ENCODE data around the gene LRP3.
"Not testable (repeated sequence)": the region's sequence is repeated elsewhere in the genome, so short reads cannot be mapped to it uniquely, and the experiment has no call there.

Gene LRP3

DNA sequence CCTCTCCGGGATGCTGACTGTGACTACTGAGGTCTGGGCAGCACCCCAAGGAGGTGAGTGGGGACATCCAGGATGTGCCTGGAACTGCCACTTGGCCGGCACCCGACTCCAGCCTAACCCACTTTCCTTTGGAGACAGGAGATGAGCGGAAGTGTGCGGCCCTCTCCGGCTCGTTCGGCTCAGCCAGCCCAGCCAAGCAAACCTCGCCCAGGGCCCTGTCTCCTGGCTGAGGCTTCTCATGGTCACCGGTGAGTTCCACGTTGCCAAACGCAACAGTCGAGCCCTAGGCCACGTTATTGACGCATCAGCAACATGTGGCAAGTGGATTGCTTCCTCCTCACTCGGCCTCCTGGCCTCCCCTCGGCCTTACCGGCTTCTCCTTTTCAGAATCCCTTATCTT is 26.0 kb downstream of the LRP3 start:
- DNase-seq: no peak

DNA sequence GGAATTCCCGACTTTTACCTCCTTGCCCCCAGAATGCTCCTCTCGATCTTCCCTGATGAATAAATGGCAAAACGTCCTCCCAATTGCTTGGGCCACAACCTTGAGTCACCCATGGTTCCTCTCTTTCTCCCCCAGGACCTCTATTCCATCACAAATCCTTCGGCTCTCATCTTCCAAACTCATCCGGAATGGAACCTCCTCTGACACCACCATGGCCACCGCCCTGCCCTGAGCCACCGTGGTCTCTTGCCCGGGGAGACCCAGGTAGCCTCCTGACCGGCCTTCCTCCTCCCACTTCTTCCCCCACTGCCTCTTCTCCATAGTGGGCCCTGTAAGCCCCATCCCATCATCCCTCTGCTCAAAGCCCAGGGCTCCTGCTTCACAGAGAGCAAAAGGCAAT is 26.6 kb downstream of the LRP3 start:
- DNase-seq: no peak

DNA sequence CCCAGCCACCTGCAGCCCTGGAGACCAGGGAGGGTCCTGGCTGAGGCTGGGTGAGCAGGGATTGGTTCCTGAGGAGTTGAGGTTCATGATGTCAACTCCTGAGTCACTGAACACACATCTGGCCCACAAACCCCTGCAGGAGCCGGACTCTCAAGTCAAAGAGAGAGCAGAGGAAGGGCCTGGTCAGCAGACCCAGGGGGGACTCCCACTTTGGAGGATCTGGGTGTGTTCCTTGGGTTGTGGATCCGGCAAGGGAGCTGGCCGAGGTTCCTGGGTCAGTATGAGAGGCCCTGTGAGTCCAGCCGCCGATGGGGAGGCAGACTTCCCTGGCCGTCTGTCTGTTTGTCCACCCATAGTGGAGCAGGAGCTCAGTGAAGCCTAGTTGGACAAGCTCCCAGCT is 27.5 kb downstream of the LRP3 start:
- no peak for DNase-seq

DNA sequence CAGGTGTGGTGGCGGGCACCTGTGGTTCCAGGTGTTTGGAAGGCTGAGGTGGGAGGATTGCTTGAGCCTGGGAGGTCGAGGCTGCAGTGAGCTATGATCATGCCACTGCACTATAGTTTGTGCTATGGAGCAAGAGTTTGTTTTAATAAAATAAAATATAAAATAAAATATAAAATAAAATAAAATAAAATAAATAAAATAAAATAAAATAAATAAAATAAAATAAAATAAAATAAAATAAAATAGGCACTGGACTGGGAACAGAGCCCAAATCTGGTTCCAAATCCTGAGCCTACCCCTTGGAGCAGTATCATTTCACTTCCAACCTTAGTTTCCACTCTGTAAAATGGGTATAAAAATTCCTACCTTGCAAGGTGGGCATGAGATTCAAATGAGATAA is 28.1 kb downstream of the LRP3 start:
- DNase-seq: not testable (repeated sequence)

DNA sequence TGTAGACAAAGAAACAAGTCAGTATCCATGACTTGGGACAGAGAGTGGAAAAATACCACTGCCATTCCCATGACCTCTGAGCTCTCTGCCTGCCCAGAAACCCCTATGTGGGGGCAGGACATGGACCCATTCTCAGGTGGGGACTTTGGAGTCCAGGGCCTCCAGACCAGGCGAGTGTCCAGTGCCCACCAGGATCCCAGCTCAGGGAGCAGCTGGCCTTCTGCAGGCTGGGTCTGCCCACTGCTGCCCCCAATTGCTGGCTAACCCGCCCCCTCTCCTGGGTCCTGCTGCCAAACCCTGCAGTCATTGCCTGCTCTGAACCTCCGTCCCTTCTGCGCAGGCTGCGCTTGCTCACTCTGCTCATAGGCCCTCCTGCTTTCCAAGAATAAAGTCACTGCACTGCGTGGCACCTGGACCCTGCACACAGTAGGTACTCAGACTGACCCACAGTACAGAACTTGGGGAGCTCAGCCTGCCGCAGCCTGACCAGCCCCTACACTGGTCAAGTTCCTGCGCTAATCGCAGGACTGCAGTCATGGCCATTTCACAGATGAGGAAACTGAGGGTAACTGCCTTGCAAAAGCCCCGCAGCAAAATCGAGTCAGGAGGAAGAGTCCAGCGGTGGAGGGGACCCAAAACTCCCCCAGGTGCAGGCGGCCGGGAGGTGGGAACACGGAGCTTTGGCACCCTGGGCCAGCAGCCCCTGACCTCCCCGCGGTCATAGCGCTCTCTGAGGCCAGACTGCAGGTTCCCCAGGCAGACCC is 30.7 kb downstream of the LRP3 start:
- DNase-seq: no peak

DNA sequence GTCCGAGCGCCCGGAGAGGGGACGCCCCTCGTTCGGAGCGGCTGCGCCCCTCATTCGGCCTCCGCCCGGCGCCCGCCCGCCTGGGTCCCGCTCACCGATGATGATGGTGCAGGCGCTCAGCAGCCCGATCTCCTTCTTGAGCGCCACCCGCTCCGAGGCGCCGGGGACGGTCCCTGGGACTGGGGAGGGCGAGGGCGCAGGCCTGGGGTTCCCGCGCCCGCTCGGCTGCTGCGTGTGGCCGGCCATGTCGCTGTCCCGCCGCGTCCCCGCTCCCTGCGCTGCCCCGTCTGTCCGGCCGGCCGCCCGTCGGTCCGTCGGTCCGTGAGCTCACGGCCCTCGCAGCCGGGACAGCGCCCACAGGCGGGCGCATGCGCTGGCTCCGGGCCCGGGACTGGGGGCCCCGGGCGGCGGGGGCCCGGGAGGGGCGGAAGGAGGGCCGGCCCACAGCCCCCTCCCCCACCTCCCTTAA is 31.4 kb downstream of the LRP3 start, which contains the start of gene SLC7A10:
SLC7A10 (minus strand) TSS at position 393 of the 469 bp plus-strand sequence; CDS start at position 246, 147 bp downstream.
- no peak for DNase-seq

DNA sequence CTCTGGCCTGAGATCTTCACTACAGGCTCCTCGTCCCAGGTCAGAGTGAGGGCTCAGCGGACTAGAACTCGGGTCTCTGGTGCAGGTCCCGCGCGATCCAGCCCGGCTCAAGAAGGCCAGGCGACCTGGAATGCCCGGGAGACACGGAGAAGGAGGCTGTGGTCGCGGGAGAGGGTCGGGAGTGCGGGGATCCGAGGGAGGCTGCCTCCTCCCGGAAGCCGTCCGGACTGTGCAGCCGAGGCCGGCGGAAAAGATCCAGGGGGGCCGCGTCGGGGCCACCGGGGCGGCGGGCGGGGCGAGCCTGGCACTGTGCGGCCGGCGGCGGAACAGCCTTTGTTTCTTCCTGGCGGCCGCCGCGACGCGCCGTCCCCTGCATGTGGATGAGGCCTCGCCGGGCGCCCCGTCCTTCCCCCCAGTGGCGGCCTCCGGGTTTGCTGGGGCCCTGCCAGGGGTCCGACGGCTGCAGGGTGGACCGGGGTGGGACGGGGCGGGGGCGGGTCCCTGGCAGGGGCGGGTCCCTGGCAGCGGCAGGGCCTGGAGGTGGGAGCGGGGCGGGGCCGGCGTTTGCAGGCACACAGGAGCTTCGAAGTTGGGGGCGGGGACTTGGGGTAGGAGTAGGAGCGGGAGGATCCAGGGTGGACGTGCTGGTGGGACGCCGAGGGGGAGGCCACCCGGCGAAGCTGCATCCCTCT is 32.6 kb downstream of the LRP3 start:
- no peak for DNase-seq

DNA sequence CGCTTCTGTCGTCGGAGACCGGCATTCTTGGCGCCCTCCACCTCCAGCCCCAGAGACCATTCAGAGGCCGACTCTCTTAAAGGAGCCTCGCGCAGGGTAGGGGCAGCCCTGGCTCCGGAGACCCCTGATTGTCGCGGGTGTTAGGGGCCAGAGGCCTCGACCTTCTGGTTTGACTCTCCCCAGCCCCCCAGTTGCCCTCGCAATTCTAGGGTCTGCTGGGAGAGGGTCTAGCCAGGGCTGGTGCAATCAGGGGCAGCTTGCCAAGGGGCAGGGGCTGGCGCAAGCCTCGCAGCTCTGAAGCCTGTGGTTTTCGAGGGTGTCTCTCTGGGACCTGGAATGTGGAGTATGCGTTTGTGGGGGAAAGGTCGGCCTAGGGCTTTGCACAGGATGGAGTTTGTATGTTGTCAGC is 33.1 kb downstream of the LRP3 start:
- no peak for DNase-seq

DNA sequence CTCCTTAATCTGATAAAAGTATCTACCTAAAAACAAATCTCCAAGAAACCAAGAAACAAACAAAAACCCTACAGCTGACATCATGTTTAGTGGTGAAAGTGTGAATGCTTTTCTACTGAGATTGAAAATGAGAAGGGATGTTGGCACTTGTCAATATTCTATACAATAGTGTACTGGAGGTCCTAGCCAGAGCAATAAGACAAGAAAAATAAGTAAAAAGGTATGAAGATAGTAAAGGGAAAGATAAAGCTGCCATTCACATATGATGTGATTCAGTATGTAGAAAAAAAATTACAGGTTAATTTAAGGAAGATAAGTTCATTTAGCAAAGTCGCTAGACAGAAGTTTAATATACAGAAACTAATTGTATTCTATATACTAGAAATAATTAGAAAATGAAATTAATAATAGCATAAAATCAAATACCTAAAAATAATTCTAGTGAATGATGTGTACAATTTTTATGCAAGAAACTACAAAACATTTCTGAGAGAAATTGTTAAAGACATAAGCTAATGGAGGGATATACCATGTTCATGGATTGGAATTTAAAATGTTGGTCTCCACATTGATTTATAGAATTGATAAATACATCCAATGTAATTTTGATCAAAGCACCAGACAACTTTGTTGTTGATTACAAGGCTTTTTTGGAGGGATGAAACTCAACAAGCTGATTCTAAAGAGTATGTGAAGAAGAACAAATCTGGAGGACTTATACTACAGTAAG is 33.9 kb downstream of the LRP3 start:
- no peak for DNase-seq

DNA sequence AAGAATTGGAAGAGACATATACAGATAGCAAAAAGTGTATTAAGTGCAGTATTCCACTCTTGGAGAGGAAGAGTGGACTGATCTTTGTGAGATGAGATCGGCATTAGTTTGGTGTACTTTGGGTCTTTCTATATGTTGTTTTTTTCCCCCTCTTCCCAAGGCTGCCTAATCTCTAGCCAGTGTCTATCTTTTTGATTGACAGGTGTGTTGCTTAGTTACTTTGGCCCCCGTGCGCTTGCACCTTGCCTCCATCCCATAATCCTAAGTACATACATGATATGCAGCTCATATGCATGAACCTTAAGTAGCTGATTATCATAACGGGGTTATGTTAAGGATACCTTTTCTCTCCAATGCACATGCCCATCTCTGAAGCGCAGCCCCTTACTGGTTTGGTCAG is 35.8 kb downstream of the LRP3 start:
- no peak for DNase-seq

DNA sequence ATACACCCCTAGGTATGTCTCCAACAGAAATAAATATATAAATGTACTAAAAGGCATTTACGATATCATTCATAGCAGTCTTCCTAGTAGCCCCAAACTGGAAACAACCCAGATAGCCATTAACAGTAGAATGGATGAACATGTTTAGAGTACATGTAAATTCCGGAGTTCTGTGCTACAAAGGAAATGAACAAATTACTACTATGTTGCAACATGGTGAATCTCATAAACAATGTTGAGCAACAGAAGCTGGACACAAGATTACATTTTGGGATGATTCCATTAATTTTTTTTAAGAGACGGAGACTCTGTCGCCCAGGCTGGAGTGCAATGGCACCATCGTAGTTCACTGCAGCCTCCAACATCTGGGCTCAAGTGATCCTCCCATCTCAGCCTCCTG is 37.4 kb downstream of the LRP3 start:
- no peak for DNase-seq

DNA sequence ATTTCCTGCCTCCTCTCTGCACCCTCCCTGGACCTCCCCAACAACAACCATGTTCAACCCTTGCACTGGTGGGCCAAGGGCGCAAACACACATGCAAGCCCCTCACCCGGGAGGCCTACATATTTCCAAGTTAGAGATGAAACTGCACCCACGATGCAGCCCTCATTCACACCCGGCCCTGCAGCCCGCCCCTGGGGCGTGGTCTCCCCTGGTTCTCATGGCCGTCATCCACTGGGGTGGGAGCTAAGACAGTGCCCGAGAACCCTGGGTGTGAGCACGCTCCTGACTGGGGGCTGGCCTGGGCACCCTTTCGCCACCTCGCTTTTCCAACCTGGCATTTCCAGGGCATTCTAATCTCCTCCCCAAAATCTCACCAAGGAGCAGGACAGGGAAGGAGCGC is 38.5 kb downstream of the LRP3 start:
- DNase-seq: no peak

DNA sequence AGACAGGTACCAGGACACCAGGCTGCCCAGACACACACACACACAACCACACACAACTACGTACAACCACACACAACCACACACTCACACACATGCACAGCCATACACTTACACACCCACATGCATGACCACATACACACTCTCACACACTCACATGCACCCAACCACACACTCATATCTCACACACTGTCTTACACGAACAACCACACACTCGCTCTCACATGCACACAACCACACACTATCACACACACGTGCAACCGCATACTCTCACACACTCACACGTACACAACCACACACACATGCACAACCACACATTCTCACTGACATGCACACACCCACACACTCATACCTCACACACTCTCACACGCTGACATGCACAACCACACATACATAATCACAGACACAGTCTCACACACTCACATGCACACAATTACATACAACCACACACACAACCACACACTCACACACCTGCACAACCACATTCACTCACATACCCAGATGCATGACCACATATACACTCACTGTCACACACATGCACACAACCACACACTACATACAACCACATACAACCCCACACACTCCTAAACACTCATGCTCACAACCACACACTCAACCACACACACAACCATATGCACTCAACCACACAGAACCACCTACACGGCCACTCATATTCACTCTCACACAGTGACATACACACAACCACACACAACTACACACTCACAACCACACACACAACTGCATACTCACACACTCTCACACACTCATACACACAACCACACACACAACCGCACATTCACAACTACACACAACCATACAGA is 39.1 kb downstream of the LRP3 start:
- DNase-seq: no peak

DNA sequence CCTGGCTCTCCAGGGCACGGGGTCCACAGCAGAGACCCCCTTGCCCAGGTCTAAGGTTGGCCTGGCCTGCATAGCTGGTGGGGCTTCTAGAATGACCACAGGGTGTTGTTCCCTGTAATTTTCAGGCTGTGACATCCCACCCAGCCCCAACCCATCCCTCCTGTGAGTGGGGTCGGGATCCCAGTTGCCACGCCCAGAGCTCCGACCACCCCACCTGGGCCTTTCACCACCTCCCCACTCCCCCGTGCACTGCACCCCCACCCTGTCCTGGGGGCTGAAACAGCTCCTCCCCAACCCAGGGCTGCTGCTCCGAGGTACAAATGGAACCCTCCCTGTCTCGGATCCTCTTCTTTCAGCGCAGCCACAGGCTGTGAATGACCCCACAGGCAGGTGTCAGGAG is 40.0 kb downstream of the LRP3 start:
- DNase-seq: no peak

DNA sequence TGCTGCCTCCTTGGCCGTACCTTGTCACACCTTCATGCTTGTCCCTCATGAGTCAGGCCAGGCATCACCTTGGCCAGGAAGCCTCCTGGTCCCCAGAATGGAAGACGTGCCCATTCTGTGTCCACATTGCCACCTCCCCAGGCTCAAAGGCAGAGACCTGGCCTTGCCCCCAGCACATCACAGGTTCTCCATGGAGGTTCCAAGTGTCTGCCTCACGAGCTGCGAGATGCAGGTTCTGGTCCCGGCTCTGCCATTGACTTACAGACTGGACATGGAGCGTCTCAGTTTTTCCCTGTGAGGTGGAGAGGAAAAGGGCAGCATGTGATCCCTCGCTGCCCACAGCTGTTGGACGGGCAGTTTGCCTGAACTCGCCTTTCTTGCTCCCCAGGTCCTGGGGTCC is 40.6 kb downstream of the LRP3 start:
- no peak for DNase-seq

DNA sequence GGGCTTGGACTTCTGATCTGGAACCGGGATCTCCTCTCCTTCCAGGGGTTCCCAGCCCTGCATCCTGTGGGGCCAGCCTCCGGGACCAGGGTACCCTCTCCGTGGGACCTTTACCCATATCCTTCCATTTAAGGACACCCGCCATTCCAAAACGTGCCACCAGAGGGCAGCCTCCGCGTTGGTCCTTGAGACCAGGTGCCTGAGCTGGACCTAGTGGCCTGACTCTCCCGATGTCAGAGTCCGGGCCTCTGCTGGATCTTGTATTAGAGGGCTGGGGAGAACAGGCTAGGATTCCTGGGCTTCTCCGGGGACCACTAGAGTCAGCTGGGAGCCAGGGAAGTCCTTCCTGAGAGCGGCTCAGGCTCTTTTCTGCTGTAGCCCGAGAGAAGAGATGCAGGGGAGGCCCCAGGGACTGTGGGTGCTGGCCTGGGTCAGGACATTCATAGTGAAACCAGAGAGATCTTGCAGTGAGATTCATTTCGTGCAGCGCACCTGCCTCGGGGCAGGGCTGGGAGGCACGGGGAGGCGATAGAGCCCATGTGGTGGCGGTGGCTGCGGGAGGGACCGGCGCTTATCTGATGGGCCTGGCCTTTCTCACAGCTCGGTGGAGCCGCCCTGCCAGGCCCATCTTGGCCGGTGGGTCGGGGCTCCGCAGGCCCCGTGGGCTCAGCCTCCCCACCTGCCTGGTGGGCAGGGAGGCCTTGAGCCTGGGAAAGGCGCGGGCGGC is 41.3 kb downstream of the LRP3 start:
- DNase-seq: no peak

DNA sequence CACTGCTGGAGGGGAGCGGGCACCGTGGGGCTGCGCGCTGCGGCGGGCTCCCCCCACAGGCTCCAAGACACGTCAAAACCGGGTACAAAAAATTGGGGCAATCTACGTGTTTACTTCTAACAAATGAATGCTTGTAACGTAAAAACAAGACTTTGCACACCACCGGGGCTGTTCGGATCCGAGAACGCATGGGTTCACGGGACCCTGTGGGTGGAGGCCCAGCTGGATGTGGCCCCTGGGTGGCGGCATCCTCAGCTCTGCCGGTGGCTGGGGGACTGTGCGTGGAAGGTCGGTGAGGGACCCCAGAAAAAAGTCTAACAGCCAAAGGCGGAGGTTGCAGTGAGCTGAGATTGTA is 41.8 kb downstream of the LRP3 start:
- DNase-seq: no peak

DNA sequence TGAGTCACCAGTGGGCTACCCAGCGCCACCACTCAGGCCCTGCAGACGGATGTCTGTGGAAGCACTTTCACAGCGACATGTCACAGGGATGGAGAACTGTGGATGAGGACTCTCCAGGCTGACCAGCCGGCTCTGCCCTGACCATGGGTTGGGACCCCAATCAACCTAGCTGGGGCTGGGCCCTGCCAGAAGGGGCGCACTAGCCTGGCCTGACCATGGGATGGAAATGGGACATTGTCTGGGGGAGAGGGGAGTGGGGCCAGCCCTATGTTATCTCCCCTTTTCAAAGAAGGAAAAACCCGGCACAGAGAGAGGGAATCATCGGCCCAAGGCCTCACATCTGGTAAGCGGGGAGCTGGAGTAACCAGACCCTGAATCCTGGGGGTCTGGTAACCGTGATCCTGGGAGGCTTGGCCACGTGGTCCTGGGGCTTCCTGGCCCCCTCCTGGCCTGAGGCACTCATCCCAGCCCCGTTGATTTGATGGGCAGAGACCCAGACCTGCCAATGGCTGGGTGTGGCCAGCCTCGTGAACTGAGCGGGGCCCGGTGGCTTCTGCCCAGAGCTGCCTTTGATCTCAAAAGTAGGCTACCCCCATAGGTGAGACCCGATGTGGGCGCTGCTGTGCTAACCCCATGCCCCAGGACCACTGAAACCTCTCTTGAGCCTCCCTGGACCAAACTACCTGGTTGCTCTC is 42.7 kb downstream of the LRP3 start:
- DNase-seq: no peak

DNA sequence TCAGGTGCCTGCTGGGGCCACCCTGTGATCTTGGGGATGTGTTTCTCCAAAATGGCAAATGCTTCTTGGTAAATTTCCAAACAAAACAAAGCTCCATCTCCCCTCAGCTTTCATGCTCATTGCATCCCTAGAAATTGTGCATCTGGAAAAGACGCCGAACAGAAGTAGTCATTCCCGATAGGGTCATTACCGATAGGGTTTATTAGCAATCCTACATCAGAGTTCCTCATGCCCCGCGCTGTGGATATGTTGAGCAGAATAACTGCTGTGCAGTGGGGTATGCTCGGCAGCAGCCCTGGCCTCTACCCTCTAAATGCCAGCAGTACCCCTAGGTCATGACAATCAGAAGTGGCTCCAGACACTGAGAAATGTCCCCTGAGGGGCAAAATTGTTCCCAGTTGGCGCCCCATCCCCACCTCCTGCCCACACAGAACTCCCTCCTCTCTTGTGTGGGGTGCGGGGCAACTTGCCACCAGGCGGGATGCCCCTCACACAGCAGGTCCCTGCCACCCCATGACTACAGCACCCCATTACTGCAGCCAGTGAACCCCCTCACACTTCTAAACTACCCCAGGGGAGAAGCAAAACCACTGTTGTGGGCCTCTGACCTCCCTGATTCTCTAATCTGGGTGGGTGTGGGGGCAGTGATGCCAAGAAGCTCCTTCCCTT is 44.5 kb downstream of the LRP3 start:
- no peak for DNase-seq

DNA sequence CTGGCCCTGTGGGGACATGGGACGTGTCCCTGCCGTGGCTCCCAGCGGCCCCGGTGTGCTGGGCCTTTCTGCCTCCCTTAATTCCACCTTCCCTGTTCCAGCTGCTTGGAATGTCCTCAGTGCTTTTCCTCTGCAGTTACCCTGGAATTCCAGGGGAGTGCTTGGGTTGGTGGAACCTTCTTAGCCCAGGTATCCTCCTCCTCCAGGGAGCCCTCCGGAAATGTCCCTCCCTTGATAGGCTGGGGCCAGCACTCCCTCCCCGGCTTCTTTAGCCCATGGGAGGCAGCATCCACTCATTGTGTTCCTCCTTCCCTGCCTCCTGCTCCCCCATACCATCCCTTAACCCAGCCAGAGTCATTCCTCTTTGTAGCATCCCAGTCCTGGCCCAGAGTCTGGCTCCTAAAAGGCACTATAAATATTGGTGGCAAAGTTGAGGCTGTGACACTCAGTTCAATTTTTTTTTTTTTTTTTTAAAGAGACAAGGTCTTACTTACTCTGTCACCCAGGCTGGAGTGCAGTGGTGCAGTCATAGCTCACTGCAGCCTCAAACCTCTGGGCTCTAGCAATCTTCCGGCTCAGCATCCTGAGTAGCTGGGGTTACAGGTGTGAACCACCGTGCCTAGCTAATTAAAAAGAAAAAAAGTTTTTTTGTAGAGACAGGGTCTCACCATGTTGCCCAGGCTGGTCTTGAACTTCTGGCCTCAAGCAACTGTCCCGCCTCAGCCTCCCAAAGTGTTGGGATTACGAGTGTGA is 45.3 kb downstream of the LRP3 start:
- no peak for DNase-seq
